ENCODE data around the gene RINL.
A peak's percentile ranks its signal among the peaks of the same experiment; 100 is the strongest.
"Not testable (repeated sequence)": the region's sequence is repeated elsewhere in the genome, so short reads cannot be mapped to it uniquely, and the experiment has no call there.

Gene RINL

DNA sequence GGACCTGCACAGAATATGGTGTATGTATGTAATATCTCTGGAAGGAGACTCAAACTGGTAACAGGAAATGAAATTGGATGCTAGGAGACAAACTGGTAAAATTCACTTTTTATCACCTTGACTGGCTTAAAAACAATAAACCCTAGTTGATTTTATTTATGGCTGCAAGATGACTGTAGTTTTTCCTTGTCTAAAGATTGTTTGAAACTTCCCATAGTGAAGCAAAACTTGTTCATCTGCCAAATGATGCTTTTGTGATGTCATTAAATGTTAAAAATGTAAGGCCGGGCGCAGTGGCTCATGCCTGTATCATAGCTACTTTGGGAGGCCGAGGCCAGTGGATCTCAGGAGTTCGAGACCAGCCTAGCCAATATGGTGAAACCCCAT, 44.0 kb downstream of the RINL start:
- DNase-seq (ENCODE audit: low read depth) = no peak

DNA sequence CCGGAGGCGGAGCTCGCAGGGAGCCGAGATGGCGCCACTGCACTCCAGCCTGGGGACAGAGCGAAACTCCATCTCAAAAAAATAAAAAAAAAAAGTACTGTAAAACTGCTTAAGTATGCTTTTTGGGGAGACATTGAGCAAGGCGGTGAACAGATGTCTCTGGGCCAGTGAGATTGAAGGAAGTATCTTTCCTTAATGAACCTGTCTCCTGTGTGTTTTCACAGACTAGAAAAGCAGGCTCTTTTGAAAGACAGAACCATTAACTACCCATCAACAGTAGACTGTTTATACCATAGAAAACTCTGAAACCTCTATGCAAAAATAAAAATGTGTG, 45.0 kb downstream of the RINL start:
- no peak for DNase-seq (ENCODE audit: low read depth)

DNA sequence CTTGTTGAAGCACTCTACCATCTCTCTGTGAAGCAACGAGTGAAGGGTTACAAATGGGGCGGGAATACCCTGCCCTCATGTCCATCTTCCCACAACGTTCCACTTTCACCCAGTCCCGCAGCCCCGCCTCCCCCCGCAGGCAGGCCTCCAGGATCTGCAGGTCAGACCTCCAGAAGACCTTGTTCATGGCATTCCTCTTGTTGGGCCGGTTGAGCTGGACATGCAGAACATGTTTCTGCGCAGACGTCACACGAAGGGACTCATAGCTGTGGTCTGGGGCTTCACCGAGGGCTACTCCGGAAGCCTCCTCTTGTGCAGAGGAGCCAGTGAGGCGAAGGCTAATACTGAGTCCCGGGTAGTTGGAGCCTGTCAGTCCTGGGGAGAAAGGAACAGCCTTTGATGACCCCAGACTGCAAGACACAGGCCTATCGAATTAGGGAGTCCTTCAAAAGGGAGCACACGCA, 46.9 kb downstream of the RINL start:
- peak; percentile 67 for DNase-seq (ENCODE audit: low read depth)

DNA sequence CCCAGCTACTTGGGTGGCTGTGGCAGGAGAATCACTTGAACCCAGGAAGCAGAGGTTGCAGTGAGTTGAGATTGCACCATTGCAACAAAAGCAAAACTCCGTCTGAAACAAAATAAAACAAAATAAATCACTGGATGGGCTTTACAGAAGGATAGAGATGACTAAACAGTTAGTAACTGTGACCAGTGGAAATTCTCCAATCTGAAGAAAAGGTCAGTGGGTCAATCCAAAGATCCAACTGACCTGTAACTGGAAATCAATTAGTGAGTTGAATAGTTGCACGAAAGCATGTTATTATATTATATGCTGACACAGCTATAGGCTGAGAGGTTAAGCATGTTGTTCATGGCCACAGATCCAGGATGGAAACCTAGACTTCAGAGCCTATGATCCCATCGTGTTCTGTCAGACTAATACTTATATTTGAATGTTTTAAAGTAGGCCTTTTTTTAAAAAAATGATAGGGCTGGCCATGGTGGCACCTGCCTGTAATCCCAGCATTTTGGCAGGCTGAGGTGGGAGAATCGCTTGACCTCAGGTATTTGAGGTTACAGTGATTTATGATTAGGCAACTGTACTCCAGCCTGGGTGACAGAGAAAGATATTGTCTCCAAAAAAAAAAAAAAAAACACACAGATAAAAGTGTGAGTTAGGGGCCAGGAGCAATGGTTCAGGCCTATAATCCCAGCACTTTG, 47.9 kb downstream of the RINL start:
- DNase-seq (ENCODE audit: low read depth) = no peak

DNA sequence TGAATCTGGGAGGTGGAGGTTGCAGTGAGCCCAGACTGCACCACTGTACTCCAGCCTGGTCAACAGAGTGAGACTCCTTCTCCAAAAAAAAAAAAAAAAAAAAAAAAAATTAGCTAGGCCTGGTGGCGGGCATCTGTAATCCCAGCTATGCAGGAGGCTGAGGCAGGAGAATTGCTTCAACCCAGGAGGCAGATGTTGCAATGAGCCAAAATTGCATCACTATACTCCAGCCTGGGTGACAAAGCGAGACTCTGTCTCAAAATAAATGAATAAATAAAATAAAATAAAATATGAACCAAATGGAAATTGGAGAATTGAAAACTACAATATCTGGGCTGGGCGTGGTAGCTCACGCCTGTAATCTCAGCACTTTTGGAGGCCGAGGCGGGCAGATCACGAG, 48.9 kb downstream of the RINL start:
- DNase-seq (ENCODE audit: low read depth) = not testable (repeated sequence)

DNA sequence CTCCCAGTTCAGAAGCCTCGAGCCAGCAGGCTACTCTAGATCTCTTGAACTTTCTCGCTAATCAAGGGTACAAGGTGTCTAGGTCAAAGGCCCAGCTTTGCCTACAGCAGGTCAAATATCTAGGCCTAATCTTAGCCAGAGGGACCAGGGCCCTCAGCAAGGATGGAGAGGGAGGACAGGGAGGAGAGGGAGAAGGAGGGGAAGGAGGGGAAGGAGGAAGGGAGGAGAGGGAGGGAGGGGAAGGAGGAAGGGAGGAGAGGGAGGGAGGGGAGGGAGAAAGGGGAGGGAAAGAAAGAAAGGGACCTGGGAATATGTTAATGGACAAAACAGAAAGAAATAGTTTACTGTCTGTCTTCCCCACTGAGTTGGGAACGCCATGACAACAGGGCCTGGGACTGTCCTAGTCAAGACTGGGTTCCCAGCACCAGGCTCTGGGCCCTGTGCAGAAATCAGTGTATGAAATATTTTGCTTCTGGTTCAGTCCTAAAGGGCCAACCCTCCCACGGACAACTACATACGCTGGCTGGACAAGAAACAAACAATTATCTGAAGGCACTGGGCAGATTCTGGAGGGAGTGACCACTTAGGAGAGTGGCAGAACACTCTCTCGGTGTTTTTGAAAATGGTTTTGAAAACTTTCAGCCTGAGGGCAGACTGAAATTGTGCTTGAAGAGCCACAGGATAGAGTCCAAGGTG, 51.1 kb downstream of the RINL start:
- DNase-seq (ENCODE audit: low read depth) = no peak

DNA sequence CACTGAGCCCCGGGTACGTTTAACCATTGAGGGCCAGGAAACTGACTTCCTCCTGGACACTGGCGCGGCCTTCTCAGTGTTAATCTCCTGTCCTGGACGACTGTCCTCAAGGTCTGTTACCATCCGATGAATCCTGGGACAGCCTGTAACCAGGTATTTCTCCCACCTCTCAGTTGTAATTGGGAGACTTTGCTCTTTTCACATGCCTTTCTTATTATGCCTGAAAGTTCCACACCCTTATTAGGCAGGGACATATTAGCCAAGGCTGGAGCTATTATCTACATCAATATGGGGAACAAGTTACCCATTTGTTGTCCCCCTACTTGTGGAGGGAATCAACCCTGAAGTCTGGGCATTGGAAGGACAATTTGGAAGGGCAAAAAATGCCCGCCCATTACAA, 52.1 kb downstream of the RINL start:
- not testable (repeated sequence) for DNase-seq (ENCODE audit: low read depth)

DNA sequence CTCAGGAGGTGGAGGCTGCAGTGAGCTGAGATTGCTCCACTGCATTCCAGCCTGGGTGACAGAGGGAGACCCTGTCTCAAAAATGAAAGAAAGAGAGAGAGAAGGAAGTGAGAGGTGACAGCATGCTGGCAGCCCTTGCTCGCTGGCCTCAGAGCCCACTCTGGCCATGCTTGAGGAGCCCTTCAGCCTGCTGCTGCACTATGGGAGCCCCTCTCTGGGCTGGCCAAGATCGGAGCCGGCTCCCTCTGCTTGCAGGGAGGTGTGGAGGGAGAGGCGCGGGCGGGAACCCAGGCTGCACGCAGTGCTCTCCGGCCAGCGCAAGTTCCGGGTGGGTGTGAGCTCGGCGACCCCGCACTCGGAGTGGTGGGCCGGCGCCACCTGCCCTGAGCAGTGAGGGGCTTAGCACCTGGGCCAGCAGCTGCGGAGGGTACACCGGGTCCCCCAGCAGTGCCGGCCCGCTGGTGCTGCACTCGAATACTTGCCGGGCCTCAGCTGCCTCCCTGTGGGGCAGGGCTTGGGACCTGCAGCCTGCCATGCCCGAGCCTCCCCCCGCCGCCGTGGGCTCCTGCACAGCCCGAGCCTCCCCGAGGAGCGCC, 56.7 kb downstream of the RINL start:
- DNase-seq (ENCODE audit: low read depth) = not testable (repeated sequence)

DNA sequence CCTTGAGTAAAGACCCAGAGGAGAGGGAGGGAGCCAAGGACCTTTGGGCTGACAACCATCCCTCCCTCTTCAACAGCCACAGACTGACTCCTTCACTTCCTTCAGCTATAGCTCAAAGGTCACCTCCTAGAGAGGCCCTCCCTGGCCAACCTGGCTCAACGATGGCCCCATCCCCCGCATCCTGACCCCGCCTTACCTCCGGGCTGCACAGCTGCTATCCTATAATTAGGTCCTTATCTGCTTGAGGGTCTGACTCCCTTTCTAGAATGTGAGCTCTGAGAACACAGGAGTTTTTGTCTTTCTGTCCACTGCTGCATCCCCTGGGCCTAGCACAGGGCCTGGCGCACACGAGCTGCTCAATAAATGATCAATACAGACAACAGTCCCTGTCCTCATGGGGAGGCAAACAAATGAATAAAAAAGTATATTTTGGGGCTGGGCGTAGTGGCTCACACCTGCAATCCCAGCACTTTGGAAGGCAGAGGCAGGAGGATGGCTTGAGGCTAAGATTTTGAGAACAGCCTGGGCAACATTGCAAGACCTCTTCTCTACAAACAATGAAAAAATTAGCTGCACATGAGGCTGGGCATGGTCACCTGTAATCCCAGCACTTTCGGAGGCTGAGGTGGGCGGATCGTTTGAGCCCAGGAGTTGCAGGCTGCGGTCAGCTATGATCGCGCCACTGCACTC, 58.7 kb downstream of the RINL start:
- no peak for DNase-seq (ENCODE audit: low read depth)
